ENCODE results near the gene PROCR. TPM values are rescaled to one million over a fixed set of nuclear protein-coding genes. Genes with fewer than 3 reads are reported as not detected.
A peak's percentile ranks its signal among the peaks of the same experiment; 100 is the strongest.
"Not testable (repeated sequence)": the region's sequence is repeated elsewhere in the genome, so short reads cannot be mapped to it uniquely, and the experiment has no call there.

Gene PROCR
- total RNA-seq, 1 donor from 2014 or later, result 17.6 TPM

DNA sequence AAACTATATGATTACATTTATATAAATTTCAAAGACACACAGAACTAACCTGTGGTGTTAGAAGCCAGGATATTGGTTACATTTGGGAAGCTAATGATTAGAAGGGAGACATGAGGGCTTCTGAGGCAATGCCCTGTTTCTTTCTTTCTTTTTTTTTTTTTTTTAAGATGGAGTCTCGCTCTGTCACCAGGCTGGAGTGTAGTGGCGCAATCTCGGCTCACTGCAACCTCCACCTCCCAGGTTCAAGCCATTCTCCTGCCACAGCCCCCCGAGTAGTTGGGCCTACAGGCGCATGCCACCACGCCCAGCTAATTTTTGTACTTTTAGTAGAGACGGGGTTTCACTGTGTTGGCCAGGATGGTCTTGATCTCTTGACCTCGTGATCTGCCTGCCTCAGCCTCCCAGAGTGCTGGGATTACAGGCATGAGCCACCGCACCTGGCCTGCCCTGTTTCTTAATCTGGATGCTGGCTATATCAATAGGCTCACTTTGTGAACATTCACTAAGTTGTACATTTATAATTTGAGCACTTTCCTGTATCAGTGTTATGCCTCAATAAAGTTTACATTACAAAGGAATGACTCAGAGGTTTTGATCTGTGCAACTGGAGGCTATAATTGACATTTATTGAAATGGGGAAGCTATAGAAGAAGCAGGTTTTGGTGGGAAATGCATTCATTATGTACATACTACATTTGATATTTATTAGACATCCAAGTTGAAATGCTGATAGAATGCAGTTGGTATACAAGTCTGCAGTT lies 21.3 kb downstream of the PROCR start:
- DNase-seq (ENCODE audit: low spot score), result not testable (repeated sequence)

DNA sequence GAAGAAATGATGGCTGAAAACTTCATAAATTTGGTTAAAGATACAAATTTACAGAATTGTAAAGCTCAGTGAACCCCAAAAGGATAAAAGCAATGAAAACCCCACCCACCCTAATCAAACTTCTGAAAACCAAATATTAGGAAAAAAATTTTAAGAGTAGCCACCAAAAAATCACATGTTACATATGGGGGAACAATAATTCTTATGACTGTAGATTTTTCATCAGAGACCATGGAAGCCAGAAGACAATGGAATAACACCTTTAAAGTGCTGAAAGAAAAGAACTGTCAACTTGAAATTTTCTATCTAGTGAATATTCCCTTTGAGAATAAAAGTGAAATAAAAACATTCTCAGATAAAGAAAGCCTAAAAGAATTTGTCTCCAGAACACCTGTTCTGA lies 24.4 kb downstream of the PROCR start:
- no peak for DNase-seq (ENCODE audit: low spot score)

DNA sequence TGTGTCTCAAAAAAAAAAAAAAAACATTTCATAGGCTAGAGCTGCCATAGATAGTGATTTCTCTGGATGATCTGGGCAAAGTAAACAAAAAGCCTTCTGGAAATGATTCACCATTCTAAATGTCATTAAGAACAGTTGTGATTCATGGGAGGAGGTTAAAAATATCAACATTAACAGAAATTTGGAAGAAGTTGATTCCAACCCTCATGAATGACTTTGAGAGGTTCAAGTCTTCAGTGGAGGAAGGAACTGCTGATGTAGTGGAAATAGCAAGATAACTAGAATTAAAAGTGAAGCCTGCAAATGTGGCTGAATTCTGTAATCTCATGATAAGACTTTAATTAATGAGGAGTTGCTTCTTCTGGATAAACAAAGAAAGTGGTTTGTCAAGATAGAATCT lies 27.9 kb downstream of the PROCR start:
- no peak for DNase-seq (ENCODE audit: low spot score)

DNA sequence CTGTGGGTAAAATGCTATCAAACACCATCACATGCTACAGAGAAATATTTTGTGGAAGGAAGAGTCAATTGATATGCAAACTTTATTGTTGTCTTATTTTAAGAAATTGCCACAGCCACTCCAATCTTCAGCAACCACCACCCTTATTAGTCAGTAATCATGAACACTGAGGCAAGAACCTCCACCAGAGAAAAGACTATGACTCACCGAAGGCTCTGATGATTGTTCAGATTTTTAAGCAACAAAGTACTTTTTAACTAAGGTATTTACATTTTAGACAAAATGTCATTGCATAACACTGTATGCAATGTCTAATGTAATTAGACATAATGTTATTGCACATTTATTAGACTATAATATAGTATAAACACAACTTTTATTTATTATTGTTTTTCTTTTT lies 28.4 kb downstream of the PROCR start:
- DNase-seq (ENCODE audit: low spot score), result no peak

DNA sequence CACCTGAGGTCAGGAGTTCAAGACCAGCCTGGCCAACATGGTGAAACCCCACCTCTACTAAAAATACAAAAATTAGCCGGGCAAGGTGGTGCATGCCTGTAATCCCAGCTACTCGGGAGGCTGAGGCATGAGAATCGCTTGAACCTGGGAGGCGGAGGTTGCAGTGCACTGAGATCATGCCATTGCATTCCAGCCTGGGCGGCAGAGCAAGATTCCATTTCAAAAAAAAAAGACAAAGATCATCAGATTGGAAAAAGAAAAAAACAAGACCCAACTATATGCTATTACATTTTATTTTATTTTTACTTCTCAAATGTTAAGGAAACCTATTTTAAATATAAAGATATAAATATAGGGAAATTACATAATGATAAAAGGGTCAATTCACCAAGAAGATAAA lies 29.6 kb downstream of the PROCR start:
- DNase-seq (ENCODE audit: low spot score), result not testable (repeated sequence)

DNA sequence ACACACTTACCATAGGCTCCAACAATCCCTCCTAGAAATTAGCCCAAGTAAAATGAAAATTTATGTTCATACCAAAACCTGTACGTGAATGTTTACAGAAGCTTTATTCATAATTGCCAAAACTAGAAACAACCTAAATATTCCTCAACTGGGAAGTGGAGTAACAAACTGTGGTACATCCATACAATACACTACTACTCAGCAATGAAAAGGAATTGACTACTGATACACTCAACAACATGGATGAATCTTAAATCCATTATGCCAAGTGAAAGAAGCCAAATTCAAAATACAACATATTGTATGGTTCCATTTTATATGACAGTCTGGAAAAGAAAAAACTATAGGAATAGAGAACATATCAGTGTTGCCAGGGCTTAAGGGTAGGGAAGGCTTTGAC lies 34.9 kb downstream of the PROCR start:
- DNase-seq (ENCODE audit: low spot score), result no peak

DNA sequence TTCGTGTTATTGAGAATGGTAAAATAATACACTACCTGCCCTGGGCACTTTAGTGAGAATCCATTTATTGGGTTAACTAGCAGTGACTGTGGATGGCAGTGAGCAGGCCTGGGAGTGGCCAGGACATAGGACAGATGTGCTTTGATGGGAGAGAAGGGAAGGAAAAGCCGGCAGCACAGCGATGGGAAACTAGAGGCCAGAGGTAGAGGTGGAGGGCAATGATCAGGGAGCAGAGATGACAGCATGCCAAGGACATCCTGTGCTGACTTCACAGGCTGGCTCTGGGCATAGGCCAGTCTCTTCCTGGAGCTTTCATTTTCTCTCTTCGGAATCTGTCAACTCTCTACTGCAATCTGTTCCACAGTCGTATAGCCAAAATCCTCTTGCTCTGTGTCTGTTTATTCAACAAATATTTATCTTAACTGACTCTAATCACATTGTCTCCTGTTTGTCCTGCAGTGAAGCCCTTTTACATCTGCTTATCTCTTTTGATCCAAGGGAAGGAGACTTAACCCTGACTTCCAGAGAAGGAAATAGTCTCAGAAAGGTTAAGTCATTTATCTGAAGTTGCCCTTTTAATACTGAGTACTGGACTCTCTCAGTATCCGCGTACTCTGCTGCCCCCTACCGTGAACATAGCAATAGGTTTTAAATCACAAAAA lies 36.2 kb downstream of the PROCR start:
- peak; percentile 88 for DNase-seq (ENCODE audit: low spot score)

DNA sequence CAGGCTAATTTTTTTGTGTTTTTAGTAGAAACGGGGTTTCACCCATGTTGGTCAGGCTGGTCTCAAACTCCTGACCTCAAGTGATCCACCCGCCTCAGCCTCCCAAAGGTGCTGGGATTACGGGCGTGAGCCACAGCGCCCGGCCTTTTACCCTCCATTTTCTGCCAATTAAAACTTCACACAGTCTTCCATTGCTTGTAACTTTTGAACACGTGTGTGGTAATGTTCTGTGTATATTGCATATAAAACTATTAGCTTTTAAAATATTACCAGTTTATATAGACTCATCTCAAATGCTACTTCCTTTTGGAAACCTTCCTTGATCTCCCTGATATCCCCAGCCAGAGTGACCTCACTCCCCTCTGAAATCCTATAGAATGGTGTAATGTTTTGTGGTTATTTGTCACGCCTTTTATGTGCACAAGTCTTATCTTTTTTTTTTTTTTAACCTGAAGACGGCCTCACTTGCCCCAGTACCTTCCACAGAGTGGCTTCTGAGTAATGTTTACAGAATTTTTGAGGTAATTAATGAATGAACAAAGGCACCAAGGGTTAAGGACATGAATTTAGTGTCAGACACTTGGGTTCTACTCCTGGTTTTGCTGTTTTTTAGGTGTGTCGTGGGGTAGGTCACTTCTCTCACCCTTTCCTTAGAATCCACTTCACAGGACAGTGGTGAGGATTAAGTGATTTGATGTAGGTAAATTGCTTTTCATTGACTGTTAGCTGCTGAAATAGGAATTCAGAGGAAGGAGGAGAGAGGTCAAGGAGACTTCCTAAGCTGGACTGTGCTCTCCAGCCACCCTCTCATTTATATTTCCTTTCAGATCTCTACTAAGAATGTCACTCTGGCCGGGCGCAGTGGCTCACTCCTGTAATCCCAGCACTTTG lies 43.4 kb downstream of the PROCR start:
- DNase-seq (ENCODE audit: low spot score), result no peak

DNA sequence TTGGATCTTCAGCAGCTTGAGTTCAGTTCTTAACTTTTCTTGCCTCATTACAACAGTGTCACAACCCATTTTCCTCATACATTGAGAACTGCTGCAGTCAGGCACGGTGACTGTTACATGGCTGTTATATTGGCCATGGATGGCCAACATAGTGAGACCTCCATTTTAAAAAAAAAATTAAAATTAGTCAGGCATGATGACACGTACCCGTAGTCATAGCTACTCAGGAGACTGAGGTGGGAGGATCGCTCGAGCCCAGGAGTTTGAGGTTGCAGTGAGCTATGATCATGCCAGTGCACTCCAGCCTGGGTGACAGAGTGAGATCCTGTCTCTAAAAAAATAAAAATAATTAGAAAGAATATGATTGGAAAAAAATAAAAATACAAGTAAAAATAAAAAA lies 44.7 kb downstream of the PROCR start:
- DNase-seq (ENCODE audit: low spot score), result no peak

DNA sequence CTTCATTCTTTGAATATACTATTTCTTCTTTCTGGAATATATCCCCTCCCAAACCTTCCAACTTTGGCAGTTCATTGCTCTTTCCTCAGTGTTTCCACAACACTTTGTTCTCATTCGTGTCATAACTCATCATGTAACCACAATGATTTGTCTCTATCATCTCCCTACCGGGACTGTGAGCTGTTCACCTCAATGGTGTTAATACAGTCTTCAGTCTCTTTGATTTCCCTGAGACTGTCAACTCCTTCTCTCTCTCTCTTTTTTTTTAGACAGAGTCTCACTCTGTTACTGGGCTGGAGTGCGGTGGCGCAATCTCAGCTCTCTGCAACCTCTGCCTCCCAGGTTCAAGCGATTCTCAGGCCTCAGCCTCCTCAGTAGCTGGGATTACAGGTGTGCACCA lies 52.1 kb downstream of the PROCR start:
- DNase-seq (ENCODE audit: low spot score), result no peak

DNA sequence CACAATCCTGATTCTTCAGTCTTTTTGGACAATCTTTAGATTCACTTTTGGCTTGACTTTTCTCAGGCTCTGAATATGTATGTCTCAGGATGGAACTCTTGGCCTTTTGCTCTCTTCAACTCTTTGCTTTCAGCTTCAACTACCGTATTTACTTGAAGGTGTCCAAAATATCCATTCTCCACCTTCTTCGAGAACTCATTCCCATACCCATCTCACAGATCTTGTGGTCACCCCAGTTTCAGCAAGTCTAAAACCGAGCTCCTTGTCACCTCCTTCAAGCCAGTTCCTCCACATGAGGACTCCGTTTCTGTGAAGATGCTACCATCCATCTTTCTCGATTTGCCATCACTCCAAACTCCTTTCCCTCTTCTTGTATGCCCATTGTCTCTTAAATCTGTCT lies 52.7 kb downstream of the PROCR start:
- no peak for DNase-seq (ENCODE audit: low spot score)

DNA sequence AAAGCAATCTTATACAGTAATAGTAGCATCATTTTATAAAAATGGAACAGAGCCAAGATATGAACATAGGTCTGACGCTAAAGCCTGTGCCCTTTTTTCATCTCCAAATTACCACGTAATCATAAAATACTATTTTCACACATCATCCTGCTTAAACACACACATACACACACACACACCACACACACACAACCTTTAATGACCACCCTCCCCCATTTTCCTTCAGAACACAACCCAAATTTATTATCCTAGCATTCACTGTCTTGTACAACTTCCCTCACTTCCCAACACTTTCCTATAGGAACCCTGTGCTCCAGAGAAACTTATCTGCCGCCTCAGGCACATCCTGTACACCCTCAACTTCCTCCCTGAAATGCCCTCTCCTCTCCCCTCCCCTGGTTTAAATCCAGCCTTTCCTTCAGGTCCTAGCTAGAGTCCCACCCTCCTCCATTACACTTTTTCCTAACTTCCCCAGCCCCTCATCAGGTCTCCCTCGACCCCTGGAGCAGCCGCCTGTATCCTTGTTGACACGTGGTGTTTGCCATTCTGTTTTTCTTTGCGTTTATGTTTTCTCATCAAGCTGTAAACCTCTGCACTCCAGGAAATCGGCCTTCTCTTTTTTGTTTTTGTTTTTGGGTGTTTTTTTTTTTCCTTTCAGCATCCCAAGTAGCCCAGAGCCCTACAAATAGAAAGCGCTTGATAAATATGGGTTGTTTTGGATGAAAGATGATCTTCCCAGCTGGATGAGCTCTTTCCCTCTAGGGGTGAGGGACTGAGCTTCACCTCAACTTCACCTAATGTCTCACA lies 53.6 kb downstream of the PROCR start:
- DNase-seq (ENCODE audit: low spot score), result no peak

DNA sequence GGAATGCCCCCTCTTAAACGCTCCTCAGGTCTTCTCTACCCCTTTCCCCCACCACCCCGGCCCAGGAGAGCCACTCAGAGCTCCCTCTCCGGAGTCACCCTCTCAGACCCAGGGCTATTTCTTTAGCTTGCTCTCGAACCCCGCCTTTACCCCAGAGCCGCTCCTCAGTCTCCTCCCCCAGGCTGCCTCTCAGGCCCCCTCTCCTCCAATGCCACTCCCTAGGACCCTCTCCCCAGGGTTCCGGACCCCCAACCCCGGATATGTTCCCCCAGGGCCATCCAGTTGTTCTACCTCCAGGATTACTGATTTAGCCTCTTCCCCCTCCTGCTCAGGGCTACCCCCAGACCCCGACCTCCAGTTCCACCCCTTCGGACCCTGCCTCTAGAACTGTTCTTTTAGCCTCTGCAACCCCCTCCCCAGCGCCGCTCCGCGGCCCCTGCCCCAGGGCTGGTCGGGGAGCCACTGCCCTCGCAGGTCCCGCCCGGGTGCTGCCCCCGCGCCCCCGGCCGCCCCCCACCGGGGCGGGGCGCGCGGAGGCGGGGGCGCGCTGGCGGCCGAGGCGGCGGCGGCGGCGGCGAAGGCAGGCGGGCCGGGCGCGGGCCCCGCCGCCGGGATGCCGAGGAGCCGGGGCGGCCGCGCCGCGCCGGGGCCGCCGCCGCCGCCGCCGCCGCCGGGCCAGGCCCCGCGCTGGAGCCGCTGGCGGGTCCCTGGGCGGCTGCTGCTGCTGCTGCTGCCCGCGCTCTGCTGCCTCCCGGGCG lies 54.4 kb downstream of the PROCR start, which contains the start of gene MMP24:
TSS of gene MMP24 (plus strand) at position 565 of the 758 bp plus-strand sequence. CDS start at position 614, 49 bp downstream.
- no peak for DNase-seq (ENCODE audit: low spot score)

Other genes with a start within 250 kb of the PROCR start
- gene GSS, start 216.3 kb upstream of the PROCR start, total RNA-seq, result 56.6 TPM
- 1.4 TPM for gene MYH7B, start 216.2 kb upstream of the PROCR start, total RNA-seq
- 57.5 TPM for gene TRPC4AP, start 79.3 kb upstream of the PROCR start, total RNA-seq
- gene EDEM2, start 24.7 kb upstream of the PROCR start, total RNA-seq, result 20.5 TPM
- gene MMP24, start 54.6 kb downstream of the PROCR start, total RNA-seq, result 0.55 TPM
- 103 TPM for gene MMP24OS, start 106.0 kb downstream of the PROCR start, total RNA-seq
- 191 TPM for gene EIF6, start 112.7 kb downstream of the PROCR start, total RNA-seq
- gene FAM83C, start 120.4 kb downstream of the PROCR start, total RNA-seq, result 4.0 TPM
- 66.9 TPM for gene UQCC1, start 239.9 kb downstream of the PROCR start, total RNA-seq

Measured in ureter (tissue), 1 donor.